GM12891 (cell line): ENCODE results near the gene CCDC89.

Experiments
- PAX5 ChIP-seq: IDR thresholded peaks from 2 replicates; pipeline ENCODE4 v1.6.1; 2011; ENCODE audit warnings: low read length, moderate library complexity, mild to moderate bottlenecking; ENCODE audit not compliant: insufficient read depth, severe bottlenecking
- POLR2A ChIP-seq: IDR thresholded peaks from 2 replicates; pipeline ENCODE4 v1.6.1; 2011; ENCODE audit warnings: low read depth, low read length, control low read depth
- POLR2AphosphoS5 ChIP-seq: IDR thresholded peaks from 2 replicates; pipeline ENCODE4 v1.6.1; 2011; ENCODE audit warnings: low read depth, low read length, control low read depth
- SPI1 ChIP-seq: IDR thresholded peaks from 2 replicates; pipeline ENCODE4 v1.6.1; 2011; ENCODE audit warnings: low read depth, low read length, control low read depth
- TAF1 ChIP-seq: IDR thresholded peaks from 2 replicates; pipeline ENCODE4 v1.6.1; 2011; ENCODE audit warnings: low read depth, low read length, control low read depth

DNA sequence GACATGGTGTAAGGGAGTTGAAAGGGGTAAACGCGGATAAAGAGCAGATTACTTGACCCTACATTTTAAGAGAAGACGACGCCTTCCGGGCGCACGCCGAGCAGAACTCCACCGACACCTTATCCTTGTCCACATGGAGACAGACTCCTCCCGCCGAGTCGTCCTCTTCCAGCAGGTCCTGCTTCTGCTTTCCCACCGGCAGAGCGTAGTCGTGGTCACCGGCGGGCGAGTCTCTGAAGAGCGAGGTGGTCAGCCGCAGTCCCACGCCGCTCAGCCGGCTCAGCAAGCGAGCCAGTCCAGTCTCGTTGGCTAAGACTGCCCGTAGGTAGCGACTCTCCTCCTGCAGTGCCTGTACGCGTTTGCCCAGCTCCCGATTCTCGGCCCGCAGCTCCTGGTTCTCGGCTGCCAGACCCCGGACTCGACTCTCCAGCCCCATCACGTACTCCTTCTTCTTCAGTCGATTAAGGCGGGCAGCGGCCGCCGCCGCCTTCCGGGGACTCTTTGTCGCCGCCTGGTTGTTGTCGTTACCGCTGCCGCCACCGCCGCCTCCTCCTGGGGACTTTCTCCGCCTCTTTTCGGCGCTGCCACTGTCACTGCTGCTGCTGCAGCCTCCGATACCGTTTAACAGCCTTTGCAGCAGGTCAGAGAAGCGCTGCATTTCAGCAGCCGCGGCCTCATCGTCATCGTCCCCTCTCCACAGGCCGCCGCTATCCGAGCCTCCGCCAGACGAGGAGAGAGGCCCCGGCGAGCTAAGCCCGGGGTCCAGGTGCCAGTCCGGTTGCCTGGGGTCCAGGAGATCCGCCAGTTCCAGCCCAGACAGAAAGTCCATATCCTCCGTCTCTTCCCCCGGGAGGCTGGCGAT lies 22.0 kb downstream of the CCDC89 start:
- TF ChIP-seq POLR2A (peak; percentile 60; the same call in 1 of the 2 replicates), PAX5 (no peak), TAF1 (peak; percentile 48; the same call in 1 of the 2 replicates), POLR2AphosphoS5 (no peak; the same call in 1 of the 2 replicates), SPI1 (no peak)
